K562 (cell line): ENCODE data around the gene LMO2. TPM values are rescaled to one million over a fixed set of nuclear protein-coding genes. Genes with fewer than 3 reads are reported as not detected.
A peak's percentile ranks its signal among the peaks of the same experiment; 100 is the strongest.

Source experiments
- BRCA1 ChIP-seq, 2 experiments: fragments of 450-650 bp in 1 of 2; sonication (generic) in 1 of 2; formaldehyde crosslinking in 1 of 2; IDR thresholded peaks; 2 replicates each; pipeline versions ENCODE4 v1.5.0 to v1.6.1; 2017 to 2020; ENCODE audit warnings: mild to moderate bottlenecking in 1 of 2, missing genetic modification reagents in 1 of 2
- EP300 ChIP-seq: IDR thresholded peaks from 2 replicates; pipeline ENCODE4 v1.6.1; 2012; ENCODE audit warnings: low read length, improper control_type of control experiment
- HDAC2 ChIP-seq: fragments of 450-650 bp; IDR thresholded peaks from 2 replicates; pipeline ENCODE4 v1.6.1; 2016; ENCODE audit warnings: mild to moderate bottlenecking
- HDAC8 ChIP-seq: fragments of 450-650 bp; IDR thresholded peaks from 2 replicates; pipeline ENCODE4 v1.6.1; 2016; ENCODE audit warnings: mild to moderate bottlenecking, missing genetic modification characterization, moderate library complexity, missing compliant biosample characterization
- HLTF ChIP-seq: fragments of 450-650 bp; IDR thresholded peaks from 2 replicates; pipeline ENCODE4 v1.6.1; 2016
- MNT ChIP-seq, 2 experiments: fragments of 450-650 bp; conservative IDR thresholded peaks; 2 replicates each; pipeline ENCODE4 v1.6.1; 2017; ENCODE audit warnings: mild to moderate bottlenecking in 2 of 2, moderate library complexity in 2 of 2
- RREB1 ChIP-seq: fragments of 250-450 bp; sonication (Bioruptor Pico); IDR thresholded peaks from 2 replicates; pipeline ENCODE4 v1.4.0; 2020
- THRA ChIP-seq: fragments of 450-650 bp; IDR thresholded peaks from 2 replicates; pipeline ENCODE4 v1.6.1; 2017; ENCODE audit warnings: mild to moderate bottlenecking, moderate library complexity
- ZNF444 ChIP-seq: fragments of 250-450 bp; sonication (Bioruptor Pico); IDR thresholded peaks from 2 replicates; pipeline ENCODE4 v1.4.0; 2020; ENCODE audit warnings: mild to moderate bottlenecking, moderate library complexity
- ZNF511 ChIP-seq: sonication (generic); formaldehyde crosslinking; IDR thresholded peaks from 2 replicates; pipeline ENCODE4 v1.8.0; 2022; ENCODE audit warnings: mild to moderate bottlenecking, missing genetic modification reagents
- polyA plus RNA-seq, 8 experiments: library from polyadenylated mRNA; depleted of rRNA in 4 of 8; stranded (reverse) in 5 of 8; unstranded in 3 of 8; fragments of >200 nt; fragmentation: Nextera tagmentation in 2 of 8; fragmentation: Illumina TruSeq in 1 of 8; extraction: Ambion mirVana in 2 of 8; extraction: Trizol in 1 of 8; gene quantifications; 2 replicates each; pipeline versions ENCODE4 v1.2.1 to v1.2.3, GENCODE V29; 2011 to 2014; ENCODE audit warnings: inconsistent platforms in 1 of 8, missing spikeins in 1 of 8
- total RNA-seq, 7 experiments: library from RNA; depleted of rRNA in 6 of 7; stranded (reverse); fragments of >200 nt in 6 of 7; fragmentation: Illumina TruSeq in 2 of 7; extraction: Trizol in 2 of 7; gene quantifications; 2 replicates each; pipeline versions ENCODE4 v1.2.1 to v1.2.3, GENCODE V29; 2011 to 2021; ENCODE audit warnings: low replicate concordance in 1 of 7
- TF ChIP-seq, protein P1 (sequence below): fragments of 450-650 bp; IDR thresholded peaks from 2 replicates; pipeline ENCODE4 v1.6.1; 2016; ENCODE audit warnings: mild to moderate bottlenecking
- TF ChIP-seq, protein P2 (sequence below): fragments of 450-650 bp; IDR thresholded peaks from 2 replicates; pipeline ENCODE4 v1.6.1; 2014; ENCODE audit warnings: low read depth, mild to moderate bottlenecking, moderate library complexity, borderline replicate concordance

The LMO2 gene
- total and polyA plus RNA-seq, 9 of the 15 experiments (the other 6 are each of a cell fraction or from before 2014, with no cell fraction given): 6.9 to 126 (median 91.5) TPM

GRCh38 chr11:33891714-33892327 lies at the start of gene LMO2 (continued):
- no peak for TF ChIP-seq THRA
- TF ChIP-seq EP300: peak; percentile 9; the same call in 1 of the 2 replicates
- TF ChIP-seq HDAC8: no peak
- no peak for TF ChIP-seq ZNF511 (CRISPR knock-in tag)
- no peak for TF ChIP-seq RREB1 (CRISPR knock-in tag)
- TF ChIP-seq BRCA1 (IDR thresholded peaks at IDR 0.05): no peak
- TF ChIP-seq BRCA1 (CRISPR knock-in tag; IDR thresholded peaks at IDR 0.05): no peak
- peak; percentile 64; the same call in 1 of the 2 replicates for TF ChIP-seq HDAC2
- no peak for TF ChIP-seq MNT (conservative IDR thresholded peaks at IDR 0.05)
- TF ChIP-seq, protein P1, sequence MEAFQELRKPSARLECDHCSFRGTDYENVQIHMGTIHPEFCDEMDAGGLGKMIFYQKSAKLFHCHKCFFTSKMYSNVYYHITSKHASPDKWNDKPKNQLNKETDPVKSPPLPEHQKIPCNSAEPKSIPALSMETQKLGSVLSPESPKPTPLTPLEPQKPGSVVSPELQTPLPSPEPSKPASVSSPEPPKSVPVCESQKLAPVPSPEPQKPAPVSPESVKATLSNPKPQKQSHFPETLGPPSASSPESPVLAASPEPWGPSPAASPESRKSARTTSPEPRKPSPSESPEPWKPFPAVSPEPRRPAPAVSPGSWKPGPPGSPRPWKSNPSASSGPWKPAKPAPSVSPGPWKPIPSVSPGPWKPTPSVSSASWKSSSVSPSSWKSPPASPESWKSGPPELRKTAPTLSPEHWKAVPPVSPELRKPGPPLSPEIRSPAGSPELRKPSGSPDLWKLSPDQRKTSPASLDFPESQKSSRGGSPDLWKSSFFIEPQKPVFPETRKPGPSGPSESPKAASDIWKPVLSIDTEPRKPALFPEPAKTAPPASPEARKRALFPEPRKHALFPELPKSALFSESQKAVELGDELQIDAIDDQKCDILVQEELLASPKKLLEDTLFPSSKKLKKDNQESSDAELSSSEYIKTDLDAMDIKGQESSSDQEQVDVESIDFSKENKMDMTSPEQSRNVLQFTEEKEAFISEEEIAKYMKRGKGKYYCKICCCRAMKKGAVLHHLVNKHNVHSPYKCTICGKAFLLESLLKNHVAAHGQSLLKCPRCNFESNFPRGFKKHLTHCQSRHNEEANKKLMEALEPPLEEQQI: no peak
- TF ChIP-seq HLTF: no peak
- TF ChIP-seq, protein P2, sequence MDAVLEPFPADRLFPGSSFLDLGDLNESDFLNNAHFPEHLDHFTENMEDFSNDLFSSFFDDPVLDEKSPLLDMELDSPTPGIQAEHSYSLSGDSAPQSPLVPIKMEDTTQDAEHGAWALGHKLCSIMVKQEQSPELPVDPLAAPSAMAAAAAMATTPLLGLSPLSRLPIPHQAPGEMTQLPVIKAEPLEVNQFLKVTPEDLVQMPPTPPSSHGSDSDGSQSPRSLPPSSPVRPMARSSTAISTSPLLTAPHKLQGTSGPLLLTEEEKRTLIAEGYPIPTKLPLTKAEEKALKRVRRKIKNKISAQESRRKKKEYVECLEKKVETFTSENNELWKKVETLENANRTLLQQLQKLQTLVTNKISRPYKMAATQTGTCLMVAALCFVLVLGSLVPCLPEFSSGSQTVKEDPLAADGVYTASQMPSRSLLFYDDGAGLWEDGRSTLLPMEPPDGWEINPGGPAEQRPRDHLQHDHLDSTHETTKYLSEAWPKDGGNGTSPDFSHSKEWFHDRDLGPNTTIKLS: no peak
- TF ChIP-seq ZNF444 (CRISPR knock-in tag): no peak
